Sigmoid colon (tissue), 3 donors: ENCODE measurements around the gene TBC1D1.

ENCODE experiments used
- POLR2A ChIP-seq, 2 donors: fragments of 450-650 bp; IDR thresholded peaks; one replicate each; pipeline ENCODE4 v1.6.1; 2016; ENCODE audit warnings: antibody characterized with exemption in 2 of 2, mild to moderate bottlenecking in 2 of 2, moderate library complexity in 2 of 2
- TF ChIP-seq, protein P1 (sequence below), 4 experiments: fragments of 450-650 bp in 3 of 4; fragments of 200-600 bp in 1 of 4; IDR thresholded peaks; one replicate each; pipeline ENCODE4 v1.5.1; 2016 to 2019; ENCODE audit warnings: antibody characterized with exemption in 4 of 4, mild to moderate bottlenecking in 3 of 4, moderate library complexity in 2 of 4

GRCh38 chr4:38177641-38178391 is 286.9 kb downstream of the TBC1D1 start:
- TF ChIP-seq, protein P1, sequence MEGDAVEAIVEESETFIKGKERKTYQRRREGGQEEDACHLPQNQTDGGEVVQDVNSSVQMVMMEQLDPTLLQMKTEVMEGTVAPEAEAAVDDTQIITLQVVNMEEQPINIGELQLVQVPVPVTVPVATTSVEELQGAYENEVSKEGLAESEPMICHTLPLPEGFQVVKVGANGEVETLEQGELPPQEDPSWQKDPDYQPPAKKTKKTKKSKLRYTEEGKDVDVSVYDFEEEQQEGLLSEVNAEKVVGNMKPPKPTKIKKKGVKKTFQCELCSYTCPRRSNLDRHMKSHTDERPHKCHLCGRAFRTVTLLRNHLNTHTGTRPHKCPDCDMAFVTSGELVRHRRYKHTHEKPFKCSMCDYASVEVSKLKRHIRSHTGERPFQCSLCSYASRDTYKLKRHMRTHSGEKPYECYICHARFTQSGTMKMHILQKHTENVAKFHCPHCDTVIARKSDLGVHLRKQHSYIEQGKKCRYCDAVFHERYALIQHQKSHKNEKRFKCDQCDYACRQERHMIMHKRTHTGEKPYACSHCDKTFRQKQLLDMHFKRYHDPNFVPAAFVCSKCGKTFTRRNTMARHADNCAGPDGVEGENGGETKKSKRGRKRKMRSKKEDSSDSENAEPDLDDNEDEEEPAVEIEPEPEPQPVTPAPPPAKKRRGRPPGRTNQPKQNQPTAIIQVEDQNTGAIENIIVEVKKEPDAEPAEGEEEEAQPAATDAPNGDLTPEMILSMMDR (IDR thresholded peaks at IDR 0.05) = no peak
- TF ChIP-seq POLR2A (IDR thresholded peaks at IDR 0.05) = no peak
